GM23248 (cell line): Measurements from ENCODE around the gene TAB3.

ENCODE experiments used
- EZH2 ChIP-seq: fragments of 200-600 bp; sonication (generic); IDR thresholded peaks from 2 replicates; pipeline ENCODE4 v1.6.1; 2018; ENCODE audit warnings: antibody characterized with exemption, mild to moderate bottlenecking; ENCODE audit not compliant: insufficient read depth, poor library complexity, severe bottlenecking
- EZH2phosphoT487 ChIP-seq: fragments of 200-600 bp; sonication (generic); IDR thresholded peaks from 2 replicates; pipeline ENCODE4 v1.6.1; 2018; ENCODE audit warnings: antibody characterized with exemption, moderate library complexity, mild to moderate bottlenecking, low read depth; ENCODE audit not compliant: insufficient read depth

DNA sequence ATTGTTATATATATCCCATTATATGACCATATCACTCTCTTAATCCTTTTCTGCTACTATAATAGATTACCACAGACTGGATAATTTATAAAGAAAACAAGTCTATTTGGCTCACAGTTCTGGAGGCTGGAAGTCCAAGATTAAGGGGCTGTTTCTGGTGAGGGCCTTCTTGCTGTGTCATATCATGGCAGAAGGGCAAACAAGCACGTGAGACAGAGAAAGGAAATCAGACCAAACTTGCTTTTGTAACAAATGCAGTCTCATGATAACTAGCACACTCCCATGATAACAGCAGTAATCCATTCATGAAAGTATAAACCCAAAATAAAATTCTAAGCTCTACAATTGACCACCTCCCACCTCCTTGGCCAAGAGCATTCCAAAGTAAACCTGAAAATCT, 16.3 kb upstream of the TAB3 start:
- TF ChIP-seq EZH2phosphoT487: no peak
- TF ChIP-seq EZH2: no peak
